HEK293 (cell line): ENCODE measurements around the gene ARF3.
A peak's percentile ranks its signal among the peaks of the same experiment; 100 is the strongest.

Experiments used
- CTCF ChIA-PET: fragments of 350-600 bp; formaldehyde crosslinking; extraction: SDS; loops from one replicate; lab custom pipeline; 2021; ENCODE audit warnings: antibody characterized with exemption; lab: Yijun Ruan, JAX
- POLR2A ChIA-PET: fragments of 300-600 bp; formaldehyde crosslinking; extraction: SDS; loops from one replicate; lab custom pipeline; 2020; ENCODE audit warnings: antibody characterized with exemption, inconsistent platforms; lab: Yijun Ruan, JAX
- H3K27ac ChIP-seq: fragments of 200-500 bp; sonication (Bioruptor generic); 2 replicates; pipeline ENCODE4 v1.5.1; 2014; ENCODE audit warnings: low read depth, low read length, control low read depth, inconsistent platforms; ENCODE audit errors: extremely low read depth
- H3K36me3 ChIP-seq, 2 experiments: fragments of 200-500 bp in 1 of 2; sonication (Bioruptor generic) in 1 of 2; 1 replicate in 1 of 2; 2 replicates in 1 of 2; pipeline ENCODE4 v1.5.1; 2014 to 2017; ENCODE audit warnings: inconsistent platforms in 2 of 2, low read length in 2 of 2; ENCODE audit not compliant: control insufficient read depth in 2 of 2, insufficient read depth in 1 of 2
- H3K4me1 ChIP-seq: fragments of 200-500 bp; sonication (Bioruptor generic); 2 replicates; pipeline ENCODE4 v1.5.1; 2014; ENCODE audit warnings: mild to moderate bottlenecking, low read length, inconsistent platforms; ENCODE audit not compliant: control insufficient read depth, insufficient read depth
- H3K4me3 ChIP-seq: 2 replicates; pipeline ENCODE4 v1.5.1; 2011; ENCODE audit warnings: low read depth, mild to moderate bottlenecking, control low read depth, low read length, moderate library complexity
- H3K9me3 ChIP-seq: fragments of 200-500 bp; sonication (Bioruptor generic); 2 replicates; pipeline ENCODE4 v1.5.1; 2014; ENCODE audit warnings: low read depth, low read length, inconsistent platforms; ENCODE audit not compliant: control insufficient read depth, insufficient read depth
- FEZF1 ChIP-seq: fragments of 450-650 bp; formaldehyde crosslinking; IDR thresholded peaks from 2 replicates; pipeline ENCODE4 v1.5.1; 2016; ENCODE audit warnings: missing biosample characterization, missing genetic modification characterization
- GLI2 ChIP-seq: fragments of 450-650 bp; formaldehyde crosslinking; IDR thresholded peaks from 2 replicates; pipeline ENCODE4; 2017; ENCODE audit warnings: missing biosample characterization, missing genetic modification characterization, low read depth, borderline replicate concordance
- KLF1 ChIP-seq: fragments of 450-650 bp; formaldehyde crosslinking; IDR thresholded peaks from 2 replicates; pipeline ENCODE4 v1.5.1; 2016; ENCODE audit warnings: missing biosample characterization, missing genetic modification characterization
- KLF10 ChIP-seq: fragments of 450-650 bp; IDR thresholded peaks from 2 replicates; pipeline ENCODE4 v1.5.1; 2018; ENCODE audit warnings: missing biosample characterization, mild to moderate bottlenecking, missing genetic modification characterization
- MYNN ChIP-seq: fragments of 450-650 bp; formaldehyde crosslinking; IDR thresholded peaks from 2 replicates; pipeline ENCODE4 v1.5.1; 2016; ENCODE audit warnings: missing biosample characterization, missing genetic modification characterization, borderline replicate concordance
- PRDM2 ChIP-seq: fragments of 450-650 bp; formaldehyde crosslinking; IDR thresholded peaks from 2 replicates; pipeline ENCODE4 v1.5.1; 2016; ENCODE audit warnings: missing biosample characterization, missing genetic modification characterization, borderline replicate concordance
- RBAK ChIP-seq: fragments of 450-650 bp; formaldehyde crosslinking; IDR thresholded peaks from 2 replicates; pipeline ENCODE4 v1.5.1; 2016; ENCODE audit warnings: missing biosample characterization, missing genetic modification characterization
- REST ChIP-seq: fragments of 450-650 bp; formaldehyde crosslinking; IDR thresholded peaks from 2 replicates; pipeline ENCODE4 v1.5.1; 2016; ENCODE audit warnings: missing biosample characterization, missing genetic modification characterization
- SCRT1 ChIP-seq: fragments of 450-650 bp; formaldehyde crosslinking; IDR thresholded peaks from 2 replicates; pipeline ENCODE4 v1.5.1; 2016; ENCODE audit warnings: missing biosample characterization, missing genetic modification characterization, borderline replicate concordance
- YY1 ChIP-seq: fragments of 450-650 bp; formaldehyde crosslinking; IDR thresholded peaks from 2 replicates; pipeline ENCODE4 v1.5.1; 2018; ENCODE audit warnings: missing biosample characterization, missing genetic modification characterization
- ZBTB10 ChIP-seq: fragments of 450-650 bp; formaldehyde crosslinking; IDR thresholded peaks from 2 replicates; pipeline ENCODE4 v1.5.1; 2016; ENCODE audit warnings: missing biosample characterization, missing genetic modification characterization
- ZFP41 ChIP-seq: fragments of 450-650 bp; formaldehyde crosslinking; IDR thresholded peaks from 2 replicates; pipeline ENCODE4 v1.5.1; 2016; ENCODE audit warnings: missing biosample characterization, missing genetic modification characterization, borderline replicate concordance
- ZNF132 ChIP-seq: fragments of 450-650 bp; formaldehyde crosslinking; IDR thresholded peaks from 2 replicates; pipeline ENCODE4 v1.5.1; 2017; ENCODE audit warnings: missing biosample characterization, missing genetic modification characterization, borderline replicate concordance
- ZNF23 ChIP-seq: fragments of 450-650 bp; formaldehyde crosslinking; IDR thresholded peaks from 2 replicates; pipeline ENCODE4 v1.5.1; 2016; ENCODE audit warnings: missing biosample characterization, missing genetic modification characterization, borderline replicate concordance
- ZNF366 ChIP-seq: fragments of 450-650 bp; formaldehyde crosslinking; conservative IDR thresholded peaks from 2 replicates; pipeline ENCODE4 v1.5.1; 2016; ENCODE audit warnings: missing biosample characterization, missing genetic modification characterization
- ZNF558 ChIP-seq: fragments of 450-650 bp; formaldehyde crosslinking; IDR thresholded peaks from 2 replicates; pipeline ENCODE4 v1.5.1; 2016; ENCODE audit warnings: missing biosample characterization, missing genetic modification characterization
- ZNF626 ChIP-seq: fragments of 450-650 bp; sonication (Bioruptor Pico); formaldehyde crosslinking; IDR thresholded peaks from 2 replicates; pipeline ENCODE4 v1.5.1; 2018; ENCODE audit warnings: missing biosample characterization, missing genetic modification characterization, inconsistent platforms
- ZNF791 ChIP-seq: fragments of 450-650 bp; formaldehyde crosslinking; IDR thresholded peaks from 2 replicates; pipeline ENCODE4 v1.5.1; 2016; ENCODE audit warnings: missing biosample characterization, missing genetic modification characterization
- ZSCAN16 ChIP-seq: fragments of 450-650 bp; formaldehyde crosslinking; IDR thresholded peaks from 2 replicates; pipeline ENCODE4 v1.5.1; 2016; ENCODE audit warnings: missing biosample characterization, missing genetic modification characterization

ARF3 gene

GRCh38 chr12:48957141-48958048, at the start of gene ARF3 (continued):
- TF ChIP-seq REST, result no peak
- no peak for TF ChIP-seq RBAK
- TF ChIP-seq ZNF791 (tag by site-specific recombination), result no peak
- TF ChIP-seq ZNF558 (tag by site-specific recombination), result no peak
- TF ChIP-seq PRDM2 (tag by site-specific recombination), result no peak
- peak; percentile 89 for TF ChIP-seq ZBTB10 (tag by site-specific recombination)
- TF ChIP-seq ZNF366, result peak; percentile 98

GRCh38 chr12:49000346-49000745, 43.1 kb upstream of the ARF3 start:
- Histone ChIP-seq H3K4me3 (no peak overlapping the region), H3K9me3 (no peaks in the 10 kb centered on the region), H3K27ac (no peak overlapping the region), H3K4me1 (peaks cover 6% of the 10 kb centered on the region), H3K36me3 (peaks cover 19 to 53% of the 10 kb centered on the region in 2 experiments)
- ChIA-PET CTCF (interaction anchor here (0.6 to 5.7 kb wide), 13 partner anchors 10 to 975 kb away, joined by 3 to 37 read pairs (median 5); a partner anchor contains a TSS), POLR2A (interaction anchor here (0.9 to 1.8 kb wide), 2 partner anchors 13 to 43 kb away, joined by 3 to 5 read pairs; partner anchors contain the start of gene ARF3)
- TF ChIP-seq ZSCAN16 (tag by site-specific recombination) (no peak), SCRT1 (tag by site-specific recombination) (no peak), ZNF132 (tag by site-specific recombination) (no peak), ZFP41 (tag by site-specific recombination) (no peak), ZNF626 (tag by site-specific recombination) (no peak), KLF10 (tag by site-specific recombination) (no peak), YY1 (no peak), MYNN (tag by site-specific recombination) (no peak), ZNF23 (tag by site-specific recombination) (no peak), GLI2 (tag by site-specific recombination) (no peak), KLF1 (no peak), FEZF1 (no peak)
